ENCODE measurements around the gene PSMA7. TPM values are rescaled to one million over a fixed set of nuclear protein-coding genes. Genes with fewer than 3 reads are reported as not detected.
"Not testable (repeated sequence)": the region's sequence is repeated elsewhere in the genome, so short reads cannot be mapped to it uniquely, and the experiment has no call there.

PSMA7 gene
- polyA plus RNA-seq, 1 donor from 2014 or later, result 428 TPM

DNA sequence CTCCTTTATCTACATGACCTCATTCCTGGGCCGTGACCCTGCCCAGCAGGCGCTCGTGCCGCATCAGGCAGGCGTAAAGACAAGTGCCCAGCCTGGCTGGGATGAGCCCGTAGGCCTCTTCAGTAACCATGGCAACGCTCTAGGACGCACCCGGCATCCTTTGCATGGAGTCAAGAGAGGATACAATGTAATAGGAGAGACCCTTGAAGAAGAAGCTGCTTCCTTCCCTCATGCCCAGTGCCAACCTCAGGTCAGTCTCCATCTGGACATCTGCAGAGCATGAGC is 25.9 kb downstream of the PSMA7 start:
- Mint-ChIP-seq H3K27ac (peak overlapping the region in 1 of 3 donors; percentile 78), H3K4me3 (peak overlapping the region in 1 of 4 donors; percentile 38), H3K4me1 (peaks cover 0 to 8% (median 4%) of the 10 kb centered on the region in 3 donors), H3K9me3 (peaks cover 4 to 19% (median 4%) of the 10 kb centered on the region in 3 donors), H3K27me3 (peaks cover 6% of the 10 kb centered on the region), H3K36me3 (no peaks in the 10 kb centered on the region)

GRCh38 chr20:62116558-62117361 is 26.4 kb downstream of the PSMA7 start:
- Mint-ChIP-seq H3K27me3 (peaks cover 6% of the 10 kb centered on the region), H3K27ac (peak overlapping the region in 1 of 3 donors; percentile 78), H3K9me3 (peaks cover 4 to 21% (median 4%) of the 10 kb centered on the region in 3 donors), H3K4me3 (peak overlapping the region in 1 of 4 donors; percentile 38), H3K4me1 (peaks cover 0 to 8% (median 4%) of the 10 kb centered on the region in 3 donors), H3K36me3 (no peaks in the 10 kb centered on the region)

DNA sequence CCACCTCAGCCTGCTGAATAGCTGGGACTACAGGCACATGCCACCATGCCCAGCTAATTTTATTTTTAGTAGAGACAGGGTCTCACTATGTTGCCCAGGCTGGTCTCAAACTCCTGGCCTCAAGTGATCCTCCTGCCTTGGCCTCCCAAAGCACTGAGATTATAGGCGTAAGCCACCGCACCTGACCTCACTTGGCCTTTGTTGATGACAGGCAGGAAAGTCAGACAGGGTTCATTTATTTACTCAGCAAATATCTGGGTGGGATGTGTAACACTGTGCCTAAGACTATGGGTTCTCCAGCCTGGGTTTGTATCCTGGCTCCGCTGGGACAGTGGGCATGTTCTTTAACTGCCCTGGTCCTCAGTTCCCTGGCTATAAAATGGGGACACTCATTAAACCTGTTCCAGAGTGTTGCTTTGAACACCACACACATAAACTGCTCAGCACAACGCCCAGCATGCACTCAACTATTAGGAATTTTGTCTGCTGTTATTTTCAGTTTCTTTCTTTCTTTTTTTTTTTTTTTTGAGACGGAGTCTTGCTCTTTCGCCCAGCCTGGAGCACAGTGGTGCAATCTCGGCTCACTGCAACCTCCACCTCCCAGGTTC is 27.3 kb downstream of the PSMA7 start:
- H3K27ac Mint-ChIP-seq, result not testable (repeated sequence)

DNA sequence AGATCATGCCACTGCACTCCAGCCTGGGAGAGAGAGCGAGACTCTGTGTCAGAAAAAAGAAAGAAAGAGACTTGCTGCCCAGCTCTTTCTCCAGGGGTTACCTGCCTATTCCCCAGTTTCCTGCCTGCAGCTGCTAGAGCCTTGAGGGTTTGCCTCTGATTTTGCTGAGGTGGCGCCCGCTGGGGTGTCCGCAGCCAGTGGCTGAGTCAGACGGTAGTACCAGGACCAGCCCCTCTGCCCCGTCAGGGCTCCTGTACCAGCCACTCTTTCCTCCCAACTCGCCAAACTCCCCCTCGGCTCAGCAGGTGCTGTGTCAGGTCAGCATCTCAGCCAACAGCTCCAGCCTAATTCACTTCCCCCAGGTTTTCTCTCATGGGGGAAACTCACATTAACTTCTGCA is 28.3 kb downstream of the PSMA7 start:
- H3K4me3 Mint-ChIP-seq, result no peak overlapping the region
- no peak overlapping the region for H3K27ac Mint-ChIP-seq
- H3K9me3 Mint-ChIP-seq, result peaks cover 7 to 32% (median 13%) of the 10 kb centered on the region in 3 donors
- H3K27me3 Mint-ChIP-seq, result peaks cover 6% of the 10 kb centered on the region
- no peaks in the 10 kb centered on the region for H3K4me1 Mint-ChIP-seq
- H3K36me3 Mint-ChIP-seq, result no peaks in the 10 kb centered on the region

More for the DNA sequence above, 27.3 kb downstream of the PSMA7 start:
- H3K9me3 Mint-ChIP-seq, result peaks cover 5 to 26% (median 8%) of the 10 kb centered on the region in 3 donors
- not testable (repeated sequence) for H3K27me3 Mint-ChIP-seq, H3K4me3 Mint-ChIP-seq, H3K36me3 Mint-ChIP-seq, H3K4me1 Mint-ChIP-seq

- peaks cover 14 to 39% (median 28%) of the 10 kb centered on the region in 3 donors for H3K9me3 Mint-ChIP-seq
- H3K4me3 Mint-ChIP-seq, result peak overlapping the region in 2 of 4 donors; percentile 13 to 81
- H3K27me3 Mint-ChIP-seq, result peaks cover 3% of the 10 kb centered on the region
- H3K4me1 Mint-ChIP-seq, result no peaks in the 10 kb centered on the region
- H3K36me3 Mint-ChIP-seq, result peaks cover 4% of the 10 kb centered on the region
- H3K27ac Mint-ChIP-seq, result no peak overlapping the region
These were observed 30.8 kb downstream of the PSMA7 start for GRCh38 chr20:62112368-62112767.

DNA sequence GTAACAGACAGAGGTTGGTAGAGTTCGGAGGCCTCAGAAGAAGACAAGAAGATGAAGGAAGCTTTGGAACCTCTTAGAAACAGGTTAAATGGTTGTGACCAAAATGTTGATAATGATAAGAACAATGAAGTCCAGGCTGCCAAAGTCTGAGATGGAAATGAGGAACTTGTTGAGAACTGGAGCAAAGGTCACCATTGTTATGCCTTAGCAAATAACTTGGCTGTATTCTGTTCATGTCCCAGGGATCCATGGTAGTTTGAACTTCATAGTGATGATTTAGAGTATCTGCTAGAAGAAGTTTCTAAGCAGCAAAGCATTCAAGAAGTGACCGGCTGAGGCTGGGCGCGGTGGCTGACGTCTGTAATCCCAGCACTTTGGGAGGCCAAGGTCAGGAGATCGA is 32.0 kb downstream of the PSMA7 start:
- Mint-ChIP-seq H3K27ac (no peak overlapping the region), H3K27me3 (peaks cover 3% of the 10 kb centered on the region), H3K9me3 (peaks cover 14 to 46% (median 31%) of the 10 kb centered on the region in 3 donors), H3K4me1 (no peaks in the 10 kb centered on the region), H3K4me3 (peak overlapping the region in 1 of 4 donors; percentile 68), H3K36me3 (peaks cover 4% of the 10 kb centered on the region)

- no peaks in the 10 kb centered on the region for H3K4me1 Mint-ChIP-seq
- peak overlapping the region in 1 of 3 donors; percentile 80 for H3K27ac Mint-ChIP-seq
- H3K9me3 Mint-ChIP-seq, result peaks cover 11 to 41% (median 39%) of the 10 kb centered on the region in 3 donors
- peaks cover 6% of the 10 kb centered on the region for H3K36me3 Mint-ChIP-seq
- H3K4me3 Mint-ChIP-seq, result peak overlapping the region in 1 of 4 donors; percentile 19
- H3K27me3 Mint-ChIP-seq, result peaks cover 4% of the 10 kb centered on the region
These were observed 37.6 kb downstream of the PSMA7 start for GRCh38 chr20:62105592-62105991.

DNA sequence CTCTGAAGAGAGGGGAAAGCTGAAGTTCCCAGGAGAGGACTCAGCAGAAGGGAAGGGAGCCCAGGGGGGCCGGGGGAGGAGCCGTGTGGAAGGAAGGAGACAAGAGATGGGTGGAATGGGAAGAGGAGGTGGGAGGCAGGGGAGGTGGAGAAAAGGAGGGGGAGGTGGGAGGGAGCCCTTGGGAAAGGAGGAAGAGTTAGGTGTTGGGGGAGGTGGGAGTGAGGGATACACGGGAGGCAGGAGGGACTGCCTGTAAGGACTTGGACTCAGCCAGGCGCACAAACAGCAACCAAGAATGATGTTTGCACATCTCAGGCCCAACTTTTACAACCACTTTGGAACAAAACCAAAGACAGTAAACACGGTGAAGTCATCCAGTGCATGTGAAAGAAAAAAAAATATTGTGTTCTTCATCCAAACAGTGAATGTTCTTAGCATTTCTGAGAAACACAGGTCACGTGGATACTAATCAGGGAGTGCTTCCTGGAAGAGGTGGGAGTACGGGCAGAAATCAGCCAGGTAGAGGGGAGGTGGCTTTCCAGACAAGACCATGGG is 38.3 kb downstream of the PSMA7 start:
- Mint-ChIP-seq H3K4me3 (peak overlapping the region in 1 of 4 donors; percentile 72), H3K9me3 (peaks cover 9 to 37% (median 33%) of the 10 kb centered on the region in 3 donors), H3K4me1 (no peaks in the 10 kb centered on the region), H3K27me3 (peaks cover 9% of the 10 kb centered on the region), H3K36me3 (peaks cover 6% of the 10 kb centered on the region), H3K27ac (no peak overlapping the region)

DNA sequence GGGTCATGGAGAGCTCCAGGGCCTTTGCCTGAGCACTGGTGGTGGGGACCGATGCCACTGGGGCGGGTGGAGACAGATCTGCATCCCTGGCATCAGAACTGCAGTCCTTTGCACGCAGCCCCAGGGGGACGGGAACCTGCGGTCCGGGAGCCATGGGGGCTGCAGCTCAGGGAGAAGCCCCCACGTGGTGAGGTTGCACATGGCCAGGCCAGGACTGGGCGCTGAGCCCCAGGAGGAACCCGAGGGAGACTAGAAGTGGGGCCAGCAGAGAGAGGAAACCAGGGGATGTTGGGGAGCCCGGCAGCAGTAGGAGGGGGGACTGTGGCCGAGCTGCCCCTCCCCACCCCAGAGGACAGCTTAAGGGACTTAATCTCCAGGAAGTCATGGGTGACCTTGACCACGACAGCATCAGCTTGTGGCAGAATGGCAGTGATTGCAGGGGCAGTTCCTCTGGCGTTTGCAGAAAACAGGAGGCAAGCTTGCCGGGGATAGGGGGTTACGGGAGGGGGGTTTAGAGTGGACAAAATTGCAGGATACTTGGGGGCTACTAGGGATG is 38.9 kb downstream of the PSMA7 start:
- Mint-ChIP-seq H3K4me3 (no peak overlapping the region), H3K9me3 (peaks cover 7 to 34% (median 33%) of the 10 kb centered on the region in 3 donors)

GRCh38 chr20:62103508-62104233 is 39.5 kb downstream of the PSMA7 start:
- Mint-ChIP-seq H3K27ac (no peak overlapping the region), H3K36me3 (peaks cover 4% of the 10 kb centered on the region), H3K27me3 (peaks cover 13% of the 10 kb centered on the region), H3K4me1 (no peaks in the 10 kb centered on the region), H3K4me3 (no peak overlapping the region), H3K9me3 (peaks cover 4 to 31% (median 28%) of the 10 kb centered on the region in 3 donors)

More for the DNA sequence above, 38.9 kb downstream of the PSMA7 start:
- Mint-ChIP-seq H3K27me3 (peaks cover 13% of the 10 kb centered on the region), H3K27ac (no peak overlapping the region), H3K36me3 (peaks cover 5% of the 10 kb centered on the region), H3K4me1 (no peaks in the 10 kb centered on the region)

- no peaks in the 10 kb centered on the region for H3K4me1 Mint-ChIP-seq
- peaks cover 16% of the 10 kb centered on the region for H3K27me3 Mint-ChIP-seq
- H3K4me3 Mint-ChIP-seq, result no peak overlapping the region
- peaks cover 2 to 21% (median 18%) of the 10 kb centered on the region in 3 donors for H3K9me3 Mint-ChIP-seq
- H3K36me3 Mint-ChIP-seq, result peaks cover 2% of the 10 kb centered on the region
- H3K27ac Mint-ChIP-seq, result peak overlapping the region in 1 of 3 donors; percentile 62
These were observed 42.1 kb downstream of the PSMA7 start for GRCh38 chr20:62101078-62101477.

GRCh38 chr20:62097881-62098407 is 45.2 kb downstream of the PSMA7 start:
- peaks cover 0 to 15% (median 9%) of the 10 kb centered on the region in 3 donors for H3K9me3 Mint-ChIP-seq
- H3K4me1 Mint-ChIP-seq, result no peaks in the 10 kb centered on the region
- peaks cover 16% of the 10 kb centered on the region for H3K27me3 Mint-ChIP-seq
- no peak overlapping the region for H3K4me3 Mint-ChIP-seq
- no peak overlapping the region for H3K27ac Mint-ChIP-seq
- peaks cover 2% of the 10 kb centered on the region for H3K36me3 Mint-ChIP-seq

DNA sequence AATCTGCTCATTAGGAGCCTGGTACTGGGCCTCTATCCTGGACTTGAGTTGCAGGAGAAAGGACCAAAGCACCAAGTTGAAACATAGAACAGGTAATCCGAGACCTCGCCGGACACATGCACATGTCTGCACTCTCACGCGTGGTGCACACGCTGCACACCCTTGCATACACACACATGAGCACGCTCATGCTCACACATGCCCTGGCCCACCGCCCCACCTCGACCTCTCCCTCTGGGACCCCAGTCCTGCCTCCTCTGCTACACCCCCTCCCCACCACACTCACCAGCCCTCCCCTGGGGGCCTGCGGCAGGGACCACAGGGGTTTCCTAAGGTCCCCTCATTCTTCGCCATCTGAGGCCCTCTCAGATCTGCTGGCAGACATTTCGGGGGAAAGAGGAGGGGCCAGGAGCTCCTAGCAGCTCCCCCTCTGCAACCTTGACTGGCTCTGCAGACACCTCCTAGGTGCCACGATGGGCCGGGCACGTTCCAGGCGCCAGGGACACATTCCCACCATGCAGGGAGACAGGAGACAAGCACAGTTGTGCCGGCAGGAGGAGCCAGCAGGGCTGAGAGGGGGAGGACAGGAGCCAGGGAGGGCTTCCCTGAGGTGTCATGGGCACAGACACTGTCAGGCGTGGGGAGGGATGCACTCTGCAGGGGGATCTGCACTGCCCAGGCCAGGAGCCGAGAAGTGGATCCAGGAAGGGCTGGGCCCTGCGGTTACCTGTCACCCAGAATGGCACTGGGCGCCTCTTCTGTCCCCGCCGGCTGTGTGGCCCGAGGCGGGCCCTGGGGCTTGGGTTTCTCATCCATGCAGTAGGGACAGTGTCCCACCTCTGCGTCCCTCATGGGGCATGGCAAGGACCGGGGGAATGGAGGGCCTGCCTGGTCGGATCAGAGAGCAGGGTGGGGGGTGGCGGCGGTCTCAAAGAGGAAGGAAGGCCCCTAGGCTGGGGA is 46.5 kb downstream of the PSMA7 start:
- H3K36me3 Mint-ChIP-seq, result no peaks in the 10 kb centered on the region
- H3K27ac Mint-ChIP-seq, result no peak overlapping the region
- H3K4me3 Mint-ChIP-seq, result no peak overlapping the region
- peaks cover 0 to 13% (median 12%) of the 10 kb centered on the region in 3 donors for H3K9me3 Mint-ChIP-seq
- no peaks in the 10 kb centered on the region for H3K4me1 Mint-ChIP-seq
- peaks cover 21% of the 10 kb centered on the region for H3K27me3 Mint-ChIP-seq
